Measurements from ENCODE around the gene CSMD2.

The CSMD2 gene

DNA sequence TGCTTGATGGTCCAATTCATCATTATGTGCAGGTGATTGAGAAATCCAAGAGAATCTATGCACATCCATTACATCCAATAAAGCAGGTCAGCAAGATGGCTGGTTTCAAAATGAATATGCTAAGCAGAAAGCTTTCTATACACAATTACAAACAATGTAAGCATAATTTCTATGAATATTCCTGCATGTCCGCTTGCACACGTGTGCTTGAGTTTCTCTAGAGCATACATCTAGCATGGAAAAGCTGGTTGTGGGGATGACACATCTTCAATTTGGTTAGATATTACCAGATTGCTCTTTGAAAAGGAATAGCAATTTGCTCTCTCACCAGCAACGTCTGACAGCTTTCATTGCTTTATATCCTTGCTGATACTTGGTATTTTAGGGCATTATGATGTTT is 461.6 kb downstream of the CSMD2 start:
- peaks cover 0 to 3% (median 0%) of the 10 kb centered on the region in 5 donors for H3K9me3 ChIP-seq (ENCODE audit: control insufficient read depth in 5 of 5, low read length in 5 of 5)
- no peak overlapping the region for H3K4me3 ChIP-seq (ENCODE audit: low read depth in 1 of 5, low read length in 5 of 5)
- no peak overlapping the region for H3K9ac ChIP-seq (ENCODE audit: low read length in 5 of 5)
- no peaks in the 10 kb centered on the region for H3K36me3 ChIP-seq (ENCODE audit: control insufficient read depth in 5 of 5, insufficient read depth in 5 of 5, low read length in 5 of 5)
- H3K4me1 ChIP-seq (ENCODE audit: control insufficient read depth in 5 of 5, insufficient read depth in 5 of 5, low read length in 5 of 5), result no peaks in the 10 kb centered on the region
- no peak overlapping the region for H3K27ac ChIP-seq (ENCODE audit: low read depth, low read length)
- H3K27me3 ChIP-seq (ENCODE audit: control insufficient read depth in 5 of 5, insufficient read depth in 4 of 5, low read length in 5 of 5), result peaks cover 0 to 13% (median 3%) of the 10 kb centered on the region in 5 donors

GRCh38 chr1:33698361-33699035 is 466.5 kb downstream of the CSMD2 start:
- H3K27me3 ChIP-seq (ENCODE audit: control insufficient read depth in 5 of 5, insufficient read depth in 4 of 5, low read length in 5 of 5), result peaks cover 0 to 8% (median 3%) of the 10 kb centered on the region in 5 donors
- H3K27ac ChIP-seq (ENCODE audit: low read depth, low read length), result no peak overlapping the region
- H3K36me3 ChIP-seq (ENCODE audit: control insufficient read depth in 5 of 5, insufficient read depth in 5 of 5, low read length in 5 of 5), result no peaks in the 10 kb centered on the region
- no peaks in the 10 kb centered on the region for H3K9me3 ChIP-seq (ENCODE audit: control insufficient read depth in 5 of 5, low read length in 5 of 5)
- H3K4me3 ChIP-seq (ENCODE audit: low read depth in 1 of 5, low read length in 5 of 5), result no peak overlapping the region
- no peak overlapping the region for H3K9ac ChIP-seq (ENCODE audit: low read length in 5 of 5)
- H3K4me1 ChIP-seq (ENCODE audit: control insufficient read depth in 5 of 5, insufficient read depth in 5 of 5, low read length in 5 of 5), result no peaks in the 10 kb centered on the region

DNA sequence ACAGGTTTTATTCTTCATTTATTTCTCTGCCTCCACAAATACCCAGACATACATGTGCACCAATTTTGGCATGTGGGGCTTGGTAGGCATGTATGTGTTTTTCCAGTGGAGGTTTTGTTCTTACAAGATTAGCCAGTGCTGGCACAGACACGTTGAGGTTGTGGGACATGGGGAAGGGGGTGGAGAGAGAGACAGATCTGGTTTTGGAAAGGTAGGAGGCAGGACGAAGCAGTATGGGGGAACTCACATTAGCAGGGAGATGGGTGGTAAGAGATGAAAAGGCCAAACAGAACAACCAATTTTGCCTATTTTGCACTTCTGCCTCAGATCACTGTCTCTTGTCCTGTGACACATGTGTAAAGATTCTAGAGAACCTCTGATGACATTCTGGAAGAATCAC is 467.2 kb downstream of the CSMD2 start:
- no peaks in the 10 kb centered on the region for H3K4me1 ChIP-seq (ENCODE audit: control insufficient read depth in 5 of 5, insufficient read depth in 5 of 5, low read length in 5 of 5)
- H3K27me3 ChIP-seq (ENCODE audit: control insufficient read depth in 5 of 5, insufficient read depth in 4 of 5, low read length in 5 of 5), result peaks cover 0 to 8% (median 3%) of the 10 kb centered on the region in 5 donors
- no peak overlapping the region for H3K4me3 ChIP-seq (ENCODE audit: low read depth in 1 of 5, low read length in 5 of 5)
- no peaks in the 10 kb centered on the region for H3K9me3 ChIP-seq (ENCODE audit: control insufficient read depth in 5 of 5, low read length in 5 of 5)
- H3K9ac ChIP-seq (ENCODE audit: low read length in 5 of 5), result no peak overlapping the region
- H3K27ac ChIP-seq (ENCODE audit: low read depth, low read length), result no peak overlapping the region
- H3K36me3 ChIP-seq (ENCODE audit: control insufficient read depth in 5 of 5, insufficient read depth in 5 of 5, low read length in 5 of 5), result no peaks in the 10 kb centered on the region

- Histone ChIP-seq H3K4me3 (ENCODE audit: low read depth in 1 of 5, low read length in 5 of 5) (no peak overlapping the region), H3K9ac (ENCODE audit: low read length in 5 of 5) (no peak overlapping the region), H3K4me1 (ENCODE audit: control insufficient read depth in 5 of 5, insufficient read depth in 5 of 5, low read length in 5 of 5) (no peaks in the 10 kb centered on the region), H3K36me3 (ENCODE audit: control insufficient read depth in 5 of 5, insufficient read depth in 5 of 5, low read length in 5 of 5) (no peaks in the 10 kb centered on the region), H3K27ac (ENCODE audit: low read depth, low read length) (no peak overlapping the region), H3K9me3 (ENCODE audit: control insufficient read depth in 5 of 5, low read length in 5 of 5) (no peaks in the 10 kb centered on the region), H3K27me3 (ENCODE audit: control insufficient read depth in 5 of 5, insufficient read depth in 4 of 5, low read length in 5 of 5) (peaks cover 0 to 8% (median 3%) of the 10 kb centered on the region in 5 donors)
Measured at GRCh38 chr1:33696962-33697361, 468.1 kb downstream of the CSMD2 start.

GRCh38 chr1:33696311-33696710 is 468.7 kb downstream of the CSMD2 start:
- Histone ChIP-seq H3K36me3 (ENCODE audit: control insufficient read depth in 5 of 5, insufficient read depth in 5 of 5, low read length in 5 of 5) (no peaks in the 10 kb centered on the region), H3K4me3 (ENCODE audit: low read depth in 1 of 5, low read length in 5 of 5) (no peak overlapping the region)

DNA sequence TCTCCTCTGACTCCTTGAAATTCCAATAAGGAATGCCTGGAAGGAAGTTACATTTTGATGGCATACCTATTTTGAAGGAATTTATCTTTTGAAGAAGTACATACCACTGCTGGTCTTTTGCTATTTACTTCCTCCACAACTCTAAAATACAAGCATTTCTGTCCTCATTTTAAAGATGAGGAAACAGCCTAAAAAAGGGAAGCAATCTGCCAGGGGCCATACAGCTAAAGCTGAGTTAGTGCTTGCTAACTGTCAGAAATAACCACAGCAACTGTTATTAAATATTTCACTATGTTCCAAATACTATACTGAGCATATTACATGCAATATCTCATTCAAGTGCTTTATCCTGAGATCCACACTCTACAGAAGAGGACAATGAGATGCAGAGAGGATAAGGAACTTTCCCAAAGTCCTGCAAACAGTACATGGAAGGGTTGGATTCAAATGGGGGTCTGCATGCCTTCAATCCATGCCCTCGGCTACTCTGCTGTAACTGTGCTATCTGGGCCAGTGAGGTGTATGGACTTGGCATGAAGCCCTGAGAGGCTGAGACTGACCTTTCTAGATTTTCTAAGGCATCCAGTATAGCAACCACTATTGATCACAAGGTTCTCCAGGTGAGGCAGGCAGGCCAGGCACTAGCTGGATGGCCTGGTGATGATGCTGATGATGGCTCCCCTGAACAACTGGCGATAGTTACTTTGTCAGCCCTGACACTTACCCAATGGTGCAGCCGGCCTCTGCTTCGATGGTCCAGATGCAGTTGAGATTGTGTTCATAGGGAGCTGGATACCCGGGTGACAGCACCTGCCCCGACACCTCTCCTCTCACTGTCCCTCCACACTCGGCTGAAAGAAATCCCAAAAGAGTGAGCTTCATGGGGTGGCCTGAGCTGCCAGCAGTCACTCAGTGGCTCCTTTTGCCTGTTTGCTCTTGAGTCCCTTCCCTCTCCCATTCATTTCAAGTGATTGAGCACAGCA is 472.5 kb downstream of the CSMD2 start:
- H3K9me3 ChIP-seq (ENCODE audit: control insufficient read depth in 5 of 5, low read length in 5 of 5), result no peaks in the 10 kb centered on the region
- H3K9ac ChIP-seq (ENCODE audit: low read length in 5 of 5), result no peak overlapping the region

More at GRCh38 chr1:33696311-33696710, 468.7 kb downstream of the CSMD2 start:
- H3K4me1 ChIP-seq (ENCODE audit: control insufficient read depth in 5 of 5, insufficient read depth in 5 of 5, low read length in 5 of 5), result no peaks in the 10 kb centered on the region
- no peak overlapping the region for H3K27ac ChIP-seq (ENCODE audit: low read depth, low read length)
- H3K27me3 ChIP-seq (ENCODE audit: control insufficient read depth in 5 of 5, insufficient read depth in 4 of 5, low read length in 5 of 5), result peaks cover 0 to 8% (median 3%) of the 10 kb centered on the region in 5 donors
- H3K9ac ChIP-seq (ENCODE audit: low read length in 5 of 5), result no peak overlapping the region
- H3K9me3 ChIP-seq (ENCODE audit: control insufficient read depth in 5 of 5, low read length in 5 of 5), result no peaks in the 10 kb centered on the region

DNA sequence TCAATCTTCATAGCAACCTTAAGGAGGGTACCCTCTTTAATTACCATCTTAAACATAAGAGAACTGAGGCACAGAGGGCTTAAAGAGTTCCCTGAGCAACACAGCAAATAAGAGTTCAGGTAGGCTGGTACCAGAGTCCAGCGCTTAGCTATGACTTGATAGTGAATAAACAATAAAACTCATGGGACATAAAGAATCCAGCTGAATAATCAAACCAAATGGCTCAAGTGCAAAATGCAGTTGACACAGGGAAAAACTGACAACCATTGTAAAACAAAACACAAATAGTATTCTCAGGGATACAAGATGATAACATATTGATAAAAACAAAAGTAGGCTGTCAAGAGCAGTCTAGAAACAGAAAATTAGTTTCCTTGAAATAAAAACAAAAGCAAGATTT is 478.0 kb downstream of the CSMD2 start:
- H3K36me3 ChIP-seq (ENCODE audit: control insufficient read depth in 5 of 5, insufficient read depth in 5 of 5, low read length in 5 of 5), result no peaks in the 10 kb centered on the region
- no peaks in the 10 kb centered on the region for H3K9me3 ChIP-seq (ENCODE audit: control insufficient read depth in 5 of 5, low read length in 5 of 5)
- H3K27me3 ChIP-seq (ENCODE audit: control insufficient read depth in 5 of 5, insufficient read depth in 4 of 5, low read length in 5 of 5), result peaks cover 12 to 22% (median 17%) of the 10 kb centered on the region in 5 donors
- H3K4me3 ChIP-seq (ENCODE audit: low read depth in 1 of 5, low read length in 5 of 5), result no peak overlapping the region
- H3K4me1 ChIP-seq (ENCODE audit: control insufficient read depth in 5 of 5, insufficient read depth in 5 of 5, low read length in 5 of 5), result no peaks in the 10 kb centered on the region
- no peak overlapping the region for H3K27ac ChIP-seq (ENCODE audit: low read depth, low read length)
- no peak overlapping the region for H3K9ac ChIP-seq (ENCODE audit: low read length in 5 of 5)

More for the DNA sequence above, 472.5 kb downstream of the CSMD2 start:
- H3K27ac ChIP-seq (ENCODE audit: low read depth, low read length), result no peak overlapping the region
- no peaks in the 10 kb centered on the region for H3K36me3 ChIP-seq (ENCODE audit: control insufficient read depth in 5 of 5, insufficient read depth in 5 of 5, low read length in 5 of 5)
- H3K4me1 ChIP-seq (ENCODE audit: control insufficient read depth in 5 of 5, insufficient read depth in 5 of 5, low read length in 5 of 5), result no peaks in the 10 kb centered on the region
- peaks cover 0 to 3% (median 0%) of the 10 kb centered on the region in 5 donors for H3K27me3 ChIP-seq (ENCODE audit: control insufficient read depth in 5 of 5, insufficient read depth in 4 of 5, low read length in 5 of 5)
- H3K4me3 ChIP-seq (ENCODE audit: low read depth in 1 of 5, low read length in 5 of 5), result no peak overlapping the region

GRCh38 chr1:33686551-33686950 is 478.5 kb downstream of the CSMD2 start:
- no peaks in the 10 kb centered on the region for H3K9me3 ChIP-seq (ENCODE audit: control insufficient read depth in 5 of 5, low read length in 5 of 5)
- no peak overlapping the region for H3K27ac ChIP-seq (ENCODE audit: low read depth, low read length)
- H3K4me3 ChIP-seq (ENCODE audit: low read depth in 1 of 5, low read length in 5 of 5), result no peak overlapping the region
- no peak overlapping the region for H3K9ac ChIP-seq (ENCODE audit: low read length in 5 of 5)
- H3K4me1 ChIP-seq (ENCODE audit: control insufficient read depth in 5 of 5, insufficient read depth in 5 of 5, low read length in 5 of 5), result no peaks in the 10 kb centered on the region
- peaks cover 12 to 22% (median 17%) of the 10 kb centered on the region in 5 donors for H3K27me3 ChIP-seq (ENCODE audit: control insufficient read depth in 5 of 5, insufficient read depth in 4 of 5, low read length in 5 of 5)
- no peaks in the 10 kb centered on the region for H3K36me3 ChIP-seq (ENCODE audit: control insufficient read depth in 5 of 5, insufficient read depth in 5 of 5, low read length in 5 of 5)

- Histone ChIP-seq H3K36me3 (ENCODE audit: control insufficient read depth in 5 of 5, insufficient read depth in 5 of 5, low read length in 5 of 5) (no peaks in the 10 kb centered on the region), H3K4me1 (ENCODE audit: control insufficient read depth in 5 of 5, insufficient read depth in 5 of 5, low read length in 5 of 5) (no peaks in the 10 kb centered on the region), H3K9me3 (ENCODE audit: control insufficient read depth in 5 of 5, low read length in 5 of 5) (no peaks in the 10 kb centered on the region), H3K4me3 (ENCODE audit: low read depth in 1 of 5, low read length in 5 of 5) (no peak overlapping the region), H3K27ac (ENCODE audit: low read depth, low read length) (no peak overlapping the region), H3K27me3 (ENCODE audit: control insufficient read depth in 5 of 5, insufficient read depth in 4 of 5, low read length in 5 of 5) (peaks cover 12 to 22% (median 17%) of the 10 kb centered on the region in 5 donors), H3K9ac (ENCODE audit: low read length in 5 of 5) (no peak overlapping the region)
Measured at GRCh38 chr1:33685256-33685655, 479.8 kb downstream of the CSMD2 start.

All from subcutaneous abdominal adipose tissue (tissue), 5 donors.